HEK293 (cell line): Measurements from ENCODE around the gene FXYD6.

Source experiments
- CTCF ChIA-PET: fragments of 350-600 bp; formaldehyde crosslinking; extraction: SDS; loops from one replicate; lab custom pipeline; 2021; ENCODE audit warnings: antibody characterized with exemption; lab: Yijun Ruan, JAX
- POLR2A ChIA-PET: fragments of 300-600 bp; formaldehyde crosslinking; extraction: SDS; loops from one replicate; lab custom pipeline; 2020; ENCODE audit warnings: antibody characterized with exemption, inconsistent platforms; lab: Yijun Ruan, JAX
- H3K27ac ChIP-seq: fragments of 200-500 bp; sonication (Bioruptor generic); 2 replicates; pipeline ENCODE4 v1.5.1; 2014; ENCODE audit warnings: low read depth, low read length, control low read depth, inconsistent platforms; ENCODE audit errors: extremely low read depth
- H3K36me3 ChIP-seq, 2 experiments: fragments of 200-500 bp in 1 of 2; sonication (Bioruptor generic) in 1 of 2; 1 replicate in 1 of 2; 2 replicates in 1 of 2; pipeline ENCODE4 v1.5.1; 2014 to 2017; ENCODE audit warnings: inconsistent platforms in 2 of 2, low read length in 2 of 2; ENCODE audit not compliant: control insufficient read depth in 2 of 2, insufficient read depth in 1 of 2
- H3K4me1 ChIP-seq: fragments of 200-500 bp; sonication (Bioruptor generic); 2 replicates; pipeline ENCODE4 v1.5.1; 2014; ENCODE audit warnings: mild to moderate bottlenecking, low read length, inconsistent platforms; ENCODE audit not compliant: control insufficient read depth, insufficient read depth
- H3K4me3 ChIP-seq: 2 replicates; pipeline ENCODE4 v1.5.1; 2011; ENCODE audit warnings: low read depth, mild to moderate bottlenecking, control low read depth, low read length, moderate library complexity
- H3K9me3 ChIP-seq: fragments of 200-500 bp; sonication (Bioruptor generic); 2 replicates; pipeline ENCODE4 v1.5.1; 2014; ENCODE audit warnings: low read depth, low read length, inconsistent platforms; ENCODE audit not compliant: control insufficient read depth, insufficient read depth
- GLIS1 ChIP-seq: fragments of 450-650 bp; formaldehyde crosslinking; IDR thresholded peaks from 2 replicates; pipeline ENCODE4 v1.5.1; 2016; ENCODE audit warnings: missing biosample characterization, missing genetic modification characterization
- KLF10 ChIP-seq: fragments of 450-650 bp; IDR thresholded peaks from 2 replicates; pipeline ENCODE4 v1.5.1; 2018; ENCODE audit warnings: missing biosample characterization, mild to moderate bottlenecking, missing genetic modification characterization
- MEIS1 ChIP-seq: sonication (generic); formaldehyde crosslinking; IDR thresholded peaks from 2 replicates; pipeline ENCODE4 v1.8.1; 2022; ENCODE audit warnings: missing genetic modification reagents, mild to moderate bottlenecking, borderline replicate concordance
- PRDM1 ChIP-seq: fragments of 450-650 bp; formaldehyde crosslinking; IDR thresholded peaks from 2 replicates; pipeline ENCODE4; 2016; ENCODE audit warnings: missing biosample characterization, missing genetic modification characterization
- REPIN1 ChIP-seq: fragments of 450-650 bp; formaldehyde crosslinking; IDR thresholded peaks from 2 replicates; pipeline ENCODE4 v1.5.1; 2017; ENCODE audit warnings: missing biosample characterization, missing genetic modification characterization, low read depth
- YY1 ChIP-seq: fragments of 450-650 bp; formaldehyde crosslinking; IDR thresholded peaks from 2 replicates; pipeline ENCODE4 v1.5.1; 2018; ENCODE audit warnings: missing biosample characterization, missing genetic modification characterization
- ZBTB20 ChIP-seq: fragments of 450-650 bp; formaldehyde crosslinking; IDR thresholded peaks from 2 replicates; pipeline ENCODE4 v1.5.1; 2016; ENCODE audit warnings: missing biosample characterization, missing genetic modification characterization
- ZFHX2 ChIP-seq: fragments of 450-650 bp; formaldehyde crosslinking; conservative IDR thresholded peaks from 2 replicates; pipeline ENCODE4 v1.5.1; 2016; ENCODE audit warnings: missing biosample characterization, missing genetic modification characterization
- ZNF157 ChIP-seq: fragments of 450-650 bp; formaldehyde crosslinking; IDR thresholded peaks from 2 replicates; pipeline ENCODE4 v1.5.1; 2016; ENCODE audit warnings: missing biosample characterization, missing genetic modification characterization
- ZNF2 ChIP-seq: fragments of 450-650 bp; formaldehyde crosslinking; IDR thresholded peaks from 2 replicates; pipeline ENCODE4 v1.5.1; 2016; ENCODE audit warnings: missing biosample characterization, missing genetic modification characterization
- ZNF311 ChIP-seq: fragments of 450-650 bp; formaldehyde crosslinking; IDR thresholded peaks from 2 replicates; pipeline ENCODE4 v1.5.1; 2017; ENCODE audit warnings: missing biosample characterization, missing genetic modification characterization, borderline replicate concordance
- ZNF354C ChIP-seq: fragments of 450-650 bp; formaldehyde crosslinking; IDR thresholded peaks from 2 replicates; pipeline ENCODE4 v1.5.1; 2016; ENCODE audit warnings: missing biosample characterization, missing genetic modification characterization, low read depth, borderline replicate concordance
- ZNF433 ChIP-seq: fragments of 450-650 bp; formaldehyde crosslinking; IDR thresholded peaks from 2 replicates; pipeline ENCODE4 v1.5.1; 2016; ENCODE audit warnings: missing biosample characterization, missing genetic modification characterization, low read depth
- ZNF600 ChIP-seq: fragments of 450-650 bp; formaldehyde crosslinking; IDR thresholded peaks from 2 replicates; pipeline ENCODE4 v1.5.1; 2016; ENCODE audit warnings: missing biosample characterization, missing genetic modification characterization
- ZNF658 ChIP-seq: fragments of 450-650 bp; formaldehyde crosslinking; IDR thresholded peaks from 2 replicates; pipeline ENCODE4; 2016; ENCODE audit warnings: missing biosample characterization, missing genetic modification characterization
- ZNF707 ChIP-seq: fragments of 450-650 bp; formaldehyde crosslinking; IDR thresholded peaks from 2 replicates; pipeline ENCODE4 v1.5.1; 2016; ENCODE audit warnings: missing biosample characterization, missing genetic modification characterization
- ZNF785 ChIP-seq: fragments of 450-650 bp; formaldehyde crosslinking; IDR thresholded peaks from 2 replicates; pipeline ENCODE4 v1.5.1; 2016; ENCODE audit warnings: missing biosample characterization, missing genetic modification characterization
- ZNF837 ChIP-seq: fragments of 450-650 bp; formaldehyde crosslinking; IDR thresholded peaks from 2 replicates; pipeline ENCODE4 v1.5.1; 2016; ENCODE audit warnings: missing biosample characterization, missing genetic modification characterization
- ZNF843 ChIP-seq: fragments of 450-650 bp; formaldehyde crosslinking; IDR thresholded peaks from 2 replicates; pipeline ENCODE4 v1.5.1; 2016; ENCODE audit warnings: missing biosample characterization, missing genetic modification characterization
- ZSCAN30 ChIP-seq: fragments of 450-650 bp; IDR thresholded peaks from 2 replicates; pipeline ENCODE4 v1.5.1; 2018; ENCODE audit warnings: missing biosample characterization, mild to moderate bottlenecking, missing genetic modification characterization, moderate library complexity
- TF ChIP-seq, protein P1 (sequence below): fragments of 450-650 bp; formaldehyde crosslinking; IDR thresholded peaks from 2 replicates; pipeline ENCODE4 v1.5.1; 2016; ENCODE audit warnings: missing biosample characterization, missing genetic modification characterization
- TF ChIP-seq, protein P2 (sequence below): fragments of 450-650 bp; formaldehyde crosslinking; IDR thresholded peaks from 2 replicates; pipeline ENCODE4 v1.5.1; 2016; ENCODE audit warnings: missing biosample characterization, missing genetic modification characterization
- TF ChIP-seq, protein P3 (sequence below): fragments of 450-650 bp; formaldehyde crosslinking; IDR thresholded peaks from 2 replicates; pipeline ENCODE4 v1.5.1; 2016; ENCODE audit warnings: missing biosample characterization, missing genetic modification characterization
- TF ChIP-seq, protein P4 (sequence below): fragments of 450-650 bp; formaldehyde crosslinking; IDR thresholded peaks from 2 replicates; pipeline ENCODE4 v1.5.1; 2016; ENCODE audit warnings: missing biosample characterization, missing genetic modification characterization

Gene FXYD6

DNA sequence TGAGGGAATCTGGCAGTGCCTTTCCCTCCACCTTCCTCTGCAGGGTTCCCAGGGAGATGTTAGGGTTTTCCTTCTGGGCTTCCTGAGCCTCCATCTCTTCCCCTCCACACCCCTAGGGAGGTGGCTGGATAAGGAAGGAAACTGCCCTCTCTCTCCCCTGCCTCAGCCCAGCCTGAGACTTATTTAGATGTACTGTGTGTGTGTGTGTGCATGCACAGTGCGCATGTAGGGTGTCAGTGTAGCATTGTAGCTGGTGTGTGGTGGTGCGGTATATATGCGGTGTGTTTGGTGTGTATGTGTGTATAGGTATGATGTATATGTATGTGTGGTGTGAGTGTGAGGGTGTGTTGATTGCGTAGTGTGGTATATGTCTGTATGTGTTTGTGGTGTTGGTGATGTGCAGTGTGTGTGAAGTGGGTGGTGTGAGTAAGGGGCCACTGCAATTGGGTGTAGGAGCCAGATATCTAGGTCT is 1.5 kb downstream of the FXYD6 start:
- CTCF ChIA-PET = interaction anchor here (0.6 to 1.2 kb wide), 2 partner anchors 32 to 52 kb away, joined by 3 read pairs; no protein-coding TSS in a partner anchor
- Histone ChIP-seq H3K36me3 (no peaks in the 10 kb centered on the region), H3K4me3 (no peak overlapping the region), H3K9me3 (no peaks in the 10 kb centered on the region)
- peak; percentile 11; the same call in 1 of the 2 replicates for TF ChIP-seq ZBTB20 (tag by site-specific recombination)
- TF ChIP-seq PRDM1 (tag by site-specific recombination) = 0 out of 2 replicates have a peak, but pooled peaks have one; percentile 5
- no peak for TF ChIP-seq ZNF707 (tag by site-specific recombination)
- TF ChIP-seq, protein P1, sequence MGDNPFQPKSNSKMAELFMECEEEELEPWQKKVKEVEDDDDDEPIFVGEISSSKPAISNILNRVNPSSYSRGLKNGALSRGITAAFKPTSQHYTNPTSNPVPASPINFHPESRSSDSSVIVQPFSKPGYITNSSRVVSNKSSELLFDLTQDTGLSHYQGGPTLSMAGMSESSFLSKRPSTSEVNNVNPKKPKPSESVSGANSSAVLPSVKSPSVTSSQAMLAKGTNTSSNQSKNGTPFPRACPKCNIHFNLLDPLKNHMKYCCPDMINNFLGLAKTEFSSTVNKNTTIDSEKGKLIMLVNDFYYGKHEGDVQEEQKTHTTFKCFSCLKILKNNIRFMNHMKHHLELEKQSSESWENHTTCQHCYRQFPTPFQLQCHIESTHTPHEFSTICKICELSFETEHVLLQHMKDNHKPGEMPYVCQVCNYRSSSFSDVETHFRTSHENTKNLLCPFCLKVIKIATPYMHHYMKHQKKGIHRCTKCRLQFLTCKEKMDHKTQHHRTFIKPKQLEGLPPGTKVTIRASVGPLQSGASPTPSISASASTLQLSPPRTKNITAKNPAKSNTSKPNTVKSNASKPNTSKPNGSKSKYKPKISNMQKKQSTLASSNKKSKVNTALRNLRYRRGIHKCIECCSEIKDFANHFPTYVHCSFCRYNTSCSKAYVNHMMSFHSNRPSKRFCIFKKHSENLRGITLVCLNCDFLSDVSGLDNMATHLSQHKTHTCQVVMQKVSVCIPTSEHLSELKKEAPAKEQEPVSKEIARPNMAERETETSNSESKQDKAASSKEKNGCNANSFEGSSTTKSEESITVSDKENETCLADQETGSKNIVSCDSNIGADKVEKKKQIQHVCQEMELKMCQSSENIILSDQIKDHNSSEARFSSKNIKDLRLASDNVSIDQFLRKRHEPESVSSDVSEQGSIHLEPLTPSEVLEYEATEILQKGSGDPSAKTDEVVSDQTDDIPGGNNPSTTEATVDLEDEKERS = no peak
- TF ChIP-seq, protein P2, sequence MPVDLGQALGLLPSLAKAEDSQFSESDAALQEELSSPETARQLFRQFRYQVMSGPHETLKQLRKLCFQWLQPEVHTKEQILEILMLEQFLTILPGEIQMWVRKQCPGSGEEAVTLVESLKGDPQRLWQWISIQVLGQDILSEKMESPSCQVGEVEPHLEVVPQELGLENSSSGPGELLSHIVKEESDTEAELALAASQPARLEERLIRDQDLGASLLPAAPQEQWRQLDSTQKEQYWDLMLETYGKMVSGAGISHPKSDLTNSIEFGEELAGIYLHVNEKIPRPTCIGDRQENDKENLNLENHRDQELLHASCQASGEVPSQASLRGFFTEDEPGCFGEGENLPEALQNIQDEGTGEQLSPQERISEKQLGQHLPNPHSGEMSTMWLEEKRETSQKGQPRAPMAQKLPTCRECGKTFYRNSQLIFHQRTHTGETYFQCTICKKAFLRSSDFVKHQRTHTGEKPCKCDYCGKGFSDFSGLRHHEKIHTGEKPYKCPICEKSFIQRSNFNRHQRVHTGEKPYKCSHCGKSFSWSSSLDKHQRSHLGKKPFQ (tag by site-specific recombination) = peak; percentile 88
- TF ChIP-seq, all 188 proteins: peak for 3
- H3K27ac ChIP-seq = no peak overlapping the region
- H3K4me1 ChIP-seq = no peaks in the 10 kb centered on the region
- POLR2A ChIA-PET = interaction anchor here (2.3 kb wide), 1 partner anchor 32 kb away, joined by 9 read pairs; no protein-coding TSS in a partner anchor

DNA sequence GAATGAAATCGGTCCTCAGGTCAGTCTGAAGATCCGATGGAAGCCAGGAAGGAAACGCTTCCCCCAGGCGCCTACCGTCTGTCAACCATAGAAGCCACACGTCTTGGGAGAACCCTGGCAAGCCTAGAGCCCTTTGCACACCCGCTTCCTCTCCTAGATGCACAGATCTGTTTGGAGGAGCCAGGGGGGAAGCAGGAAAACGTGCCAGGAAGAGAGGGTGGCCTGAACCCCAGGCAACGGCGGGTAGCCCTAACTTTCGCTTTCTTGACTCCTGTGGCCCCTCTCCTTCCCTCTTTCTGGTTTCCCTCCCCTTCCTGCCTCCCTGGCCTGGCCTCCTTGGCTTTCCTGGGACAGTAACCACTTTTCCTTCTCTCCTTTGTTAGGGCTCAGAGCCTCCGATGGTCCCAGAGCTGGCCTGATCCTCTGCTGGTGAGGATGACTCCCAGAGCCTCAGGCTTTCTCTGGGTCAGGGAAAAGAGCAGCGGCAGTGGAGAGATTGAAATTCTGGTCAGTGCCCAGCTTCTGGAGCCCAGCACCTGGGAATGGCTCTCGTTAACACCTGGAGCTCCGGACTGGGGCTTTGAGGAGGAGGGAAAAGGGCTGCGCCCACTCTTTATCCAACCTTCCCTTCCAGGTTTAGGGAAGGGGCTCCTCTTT is 2.1 kb downstream of the FXYD6 start:
- TF ChIP-seq GLIS1 (no peak), PRDM1 (tag by site-specific recombination) (peak; percentile 34; the same call in 1 of the 2 replicates)
- TF ChIP-seq, all 188 proteins: peak for 1
- H3K4me1 ChIP-seq = no peaks in the 10 kb centered on the region
- no peak overlapping the region for H3K4me3 ChIP-seq
- POLR2A ChIA-PET = no interaction called here
- H3K27ac ChIP-seq = no peak overlapping the region
- CTCF ChIA-PET = no interaction called here
- no peaks in the 10 kb centered on the region for H3K36me3 ChIP-seq
- no peaks in the 10 kb centered on the region for H3K9me3 ChIP-seq

DNA sequence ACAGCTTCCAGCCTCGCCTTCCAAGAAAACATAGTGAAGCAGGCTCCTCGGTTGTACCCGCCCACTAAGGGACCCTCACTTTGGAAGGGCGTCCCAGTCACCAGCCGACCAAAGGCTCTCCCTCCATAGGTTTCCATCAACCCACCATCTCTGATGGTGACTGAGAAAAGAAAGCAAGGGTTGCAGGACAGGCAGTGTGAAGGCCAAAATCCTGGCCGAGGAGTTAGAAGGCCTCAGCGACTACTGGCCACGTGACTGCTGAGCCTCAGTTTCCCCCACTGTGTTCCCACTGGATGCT is 2.7 kb downstream of the FXYD6 start:
- ChIA-PET CTCF (no interaction called here), POLR2A (no interaction called here)
- H3K4me3 ChIP-seq = no peak overlapping the region
- H3K36me3 ChIP-seq = no peaks in the 10 kb centered on the region
- no peaks in the 10 kb centered on the region for H3K4me1 ChIP-seq
- no peaks in the 10 kb centered on the region for H3K9me3 ChIP-seq
- TF ChIP-seq ZNF157 (tag by site-specific recombination) (no peak), ZNF658 (tag by site-specific recombination) (no peak), ZNF837 (no peak), ZNF785 (tag by site-specific recombination) (no peak), REPIN1 (tag by site-specific recombination) (no peak), ZNF354C (tag by site-specific recombination) (no peak), MEIS1 (CRISPR knock-in tag) (no peak), ZNF311 (tag by site-specific recombination) (no peak), ZFHX2 (tag by site-specific recombination) (no peak), YY1 (tag by site-specific recombination) (no peak), KLF10 (tag by site-specific recombination) (no peak), ZNF2 (tag by site-specific recombination) (no peak), ZSCAN30 (no peak), ZNF843 (tag by site-specific recombination) (no peak), ZNF600 (tag by site-specific recombination) (no peak), ZNF433 (tag by site-specific recombination) (no peak)
- TF ChIP-seq, protein P3, sequence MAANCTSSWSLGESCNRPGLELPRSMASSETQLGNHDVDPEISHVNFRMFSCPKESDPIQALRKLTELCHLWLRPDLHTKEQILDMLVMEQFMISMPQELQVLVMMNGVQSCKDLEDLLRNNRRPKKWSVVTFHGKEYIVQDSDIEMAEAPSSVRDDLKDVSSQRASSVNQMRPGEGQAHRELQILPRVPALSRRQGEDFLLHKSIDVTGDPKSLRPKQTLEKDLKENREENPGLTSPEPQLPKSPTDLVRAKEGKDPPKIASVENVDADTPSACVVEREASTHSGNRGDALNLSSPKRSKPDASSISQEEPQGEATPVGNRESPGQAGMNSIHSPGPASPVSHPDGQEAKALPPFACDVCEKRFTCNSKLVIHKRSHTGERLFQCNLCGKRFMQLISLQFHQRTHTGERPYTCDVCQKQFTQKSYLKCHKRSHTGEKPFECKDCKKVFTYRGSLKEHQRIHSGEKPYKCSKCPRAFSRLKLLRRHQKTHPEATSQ (tag by site-specific recombination) = no peak
- TF ChIP-seq, protein P4, sequence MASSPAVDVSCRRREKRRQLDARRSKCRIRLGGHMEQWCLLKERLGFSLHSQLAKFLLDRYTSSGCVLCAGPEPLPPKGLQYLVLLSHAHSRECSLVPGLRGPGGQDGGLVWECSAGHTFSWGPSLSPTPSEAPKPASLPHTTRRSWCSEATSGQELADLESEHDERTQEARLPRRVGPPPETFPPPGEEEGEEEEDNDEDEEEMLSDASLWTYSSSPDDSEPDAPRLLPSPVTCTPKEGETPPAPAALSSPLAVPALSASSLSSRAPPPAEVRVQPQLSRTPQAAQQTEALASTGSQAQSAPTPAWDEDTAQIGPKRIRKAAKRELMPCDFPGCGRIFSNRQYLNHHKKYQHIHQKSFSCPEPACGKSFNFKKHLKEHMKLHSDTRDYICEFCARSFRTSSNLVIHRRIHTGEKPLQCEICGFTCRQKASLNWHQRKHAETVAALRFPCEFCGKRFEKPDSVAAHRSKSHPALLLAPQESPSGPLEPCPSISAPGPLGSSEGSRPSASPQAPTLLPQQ (tag by site-specific recombination) = no peak
- H3K27ac ChIP-seq = no peak overlapping the region
